Stomach (tissue), 4 donors: ENCODE measurements around the gene RALGAPA2.

Experiments used
- POLR2A ChIP-seq, 4 donors: fragments of 450-650 bp; IDR thresholded peaks; one replicate each; pipeline ENCODE4 v1.6.1; 2016; ENCODE audit warnings: antibody characterized with exemption in 4 of 4, control low read depth in 2 of 4, mild to moderate bottlenecking in 1 of 4, moderate library complexity in 1 of 4
- POLR2AphosphoS5 ChIP-seq, 3 donors: sonication (generic); formaldehyde crosslinking; IDR thresholded peaks; one replicate each; pipeline ENCODE4 v1.6.1; 2016; ENCODE audit warnings: antibody characterized with exemption in 3 of 3
- TF ChIP-seq, protein P1 (sequence below), 7 experiments: fragments of 450-650 bp in 4 of 7; fragments of 200-600 bp in 3 of 7; sonication (generic) in 3 of 7; IDR thresholded peaks; one replicate each; pipeline ENCODE4 v1.5.1; 2016 to 2019; ENCODE audit warnings: antibody characterized with exemption in 7 of 7, control low read depth in 2 of 7, mild to moderate bottlenecking in 1 of 7

GRCh38 chr20:20731000-20731944 lies 18.8 kb upstream of the RALGAPA2 start:
- TF ChIP-seq, protein P1, sequence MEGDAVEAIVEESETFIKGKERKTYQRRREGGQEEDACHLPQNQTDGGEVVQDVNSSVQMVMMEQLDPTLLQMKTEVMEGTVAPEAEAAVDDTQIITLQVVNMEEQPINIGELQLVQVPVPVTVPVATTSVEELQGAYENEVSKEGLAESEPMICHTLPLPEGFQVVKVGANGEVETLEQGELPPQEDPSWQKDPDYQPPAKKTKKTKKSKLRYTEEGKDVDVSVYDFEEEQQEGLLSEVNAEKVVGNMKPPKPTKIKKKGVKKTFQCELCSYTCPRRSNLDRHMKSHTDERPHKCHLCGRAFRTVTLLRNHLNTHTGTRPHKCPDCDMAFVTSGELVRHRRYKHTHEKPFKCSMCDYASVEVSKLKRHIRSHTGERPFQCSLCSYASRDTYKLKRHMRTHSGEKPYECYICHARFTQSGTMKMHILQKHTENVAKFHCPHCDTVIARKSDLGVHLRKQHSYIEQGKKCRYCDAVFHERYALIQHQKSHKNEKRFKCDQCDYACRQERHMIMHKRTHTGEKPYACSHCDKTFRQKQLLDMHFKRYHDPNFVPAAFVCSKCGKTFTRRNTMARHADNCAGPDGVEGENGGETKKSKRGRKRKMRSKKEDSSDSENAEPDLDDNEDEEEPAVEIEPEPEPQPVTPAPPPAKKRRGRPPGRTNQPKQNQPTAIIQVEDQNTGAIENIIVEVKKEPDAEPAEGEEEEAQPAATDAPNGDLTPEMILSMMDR (IDR thresholded peaks at IDR 0.05): no peak
- TF ChIP-seq POLR2A (IDR thresholded peaks at IDR 0.05): no peak
- TF ChIP-seq POLR2AphosphoS5 (IDR thresholded peaks at IDR 0.05): no peak
